Measurements from ENCODE around the gene GOLIM4.
"Not testable (repeated sequence)": the region's sequence is repeated elsewhere in the genome, so short reads cannot be mapped to it uniquely, and the experiment has no call there.

The GOLIM4 gene

GRCh38 chr3:168071591-168072322, 24.0 kb downstream of the GOLIM4 start:
- peak; percentile 95 for DNase-seq

GRCh38 chr3:168070919-168071318, 24.8 kb downstream of the GOLIM4 start:
- no peak for DNase-seq

- no peak for DNase-seq
Observed at GRCh38 chr3:168068346-168068745, 27.4 kb downstream of the GOLIM4 start.

GRCh38 chr3:168066882-168067281, 28.8 kb downstream of the GOLIM4 start:
- no peak for DNase-seq

GRCh38 chr3:168065569-168065968, 30.2 kb downstream of the GOLIM4 start:
- DNase-seq: no peak

- no peak for DNase-seq
Observed at GRCh38 chr3:168063122-168063521, 32.6 kb downstream of the GOLIM4 start.

- DNase-seq: no peak
Observed at GRCh38 chr3:168062679-168063078, 33.0 kb downstream of the GOLIM4 start.

- peak; percentile 20 for DNase-seq
Observed at GRCh38 chr3:168061332-168061996, 34.3 kb downstream of the GOLIM4 start.

- no peak for DNase-seq
Observed at GRCh38 chr3:168060317-168060716, 35.4 kb downstream of the GOLIM4 start.

GRCh38 chr3:168058481-168058880, 37.2 kb downstream of the GOLIM4 start:
- DNase-seq: no peak

- DNase-seq: not testable (repeated sequence)
Observed at GRCh38 chr3:168056398-168057230, 39.1 kb downstream of the GOLIM4 start.

GRCh38 chr3:168054447-168054846, 41.3 kb downstream of the GOLIM4 start:
- DNase-seq: no peak

GRCh38 chr3:168053115-168053514, 42.6 kb downstream of the GOLIM4 start:
- no peak for DNase-seq

- DNase-seq: no peak
Observed at GRCh38 chr3:168052515-168052914, 43.2 kb downstream of the GOLIM4 start.

GRCh38 chr3:168051531-168052471, 43.9 kb downstream of the GOLIM4 start:
- DNase-seq: peak; percentile 68

- no peak for DNase-seq
Observed at GRCh38 chr3:168051070-168051469, 44.7 kb downstream of the GOLIM4 start.

GRCh38 chr3:168049367-168049974, 46.3 kb downstream of the GOLIM4 start:
- peak; percentile 40 for DNase-seq

GRCh38 chr3:168048414-168049330, 47.1 kb downstream of the GOLIM4 start:
- no peak for DNase-seq

GRCh38 chr3:168047936-168048335, 47.8 kb downstream of the GOLIM4 start:
- DNase-seq: no peak

GRCh38 chr3:168047190-168047795, 48.4 kb downstream of the GOLIM4 start:
- DNase-seq: peak; percentile 79
